B cell (primary cell): ENCODE measurements around the gene TFCP2. TPM values are rescaled to one million over a fixed set of nuclear protein-coding genes. Genes with fewer than 3 reads are reported as not detected.
"Not testable (repeated sequence)": the region's sequence is repeated elsewhere in the genome, so short reads cannot be mapped to it uniquely, and the experiment has no call there.

Experiments
- ATAC-seq: fragments of 200-7000 bp; cut with Tn5 transposase; one replicate; pipeline ENCODE4 v1.10.0; 2021; ENCODE audit warnings: low read depth, mild to moderate bottlenecking, moderate number of reproducible peaks, moderate library complexity
- CTCF ChIA-PET: fragments of 350-600 bp; sonication (Branson Sonifier 250); formaldehyde crosslinking; loops from one replicate; lab custom pipeline; 2021; ENCODE audit warnings: antibody characterized with exemption, inconsistent platforms; lab: Charles Lee
- POLR2A ChIA-PET: fragments of 350-600 bp; sonication (Branson Sonifier 250); formaldehyde crosslinking; loops from one replicate; lab custom pipeline; 2021; ENCODE audit warnings: antibody characterized with exemption; lab: Charles Lee
- DNase-seq: peaks from one replicate; pipeline ENCODE4 v3.0.0; 2013
- H2AFZ ChIP-seq: 2 replicates; pipeline ENCODE4 v1.6.1; 2012; ENCODE audit warnings: mild to moderate bottlenecking, low read depth, low read length; ENCODE audit not compliant: insufficient read depth, poor library complexity, severe bottlenecking
- H3K27ac ChIP-seq, 2 donors: 1 replicate in 1 of 2; 2 replicates in 1 of 2; pipeline ENCODE4 v1.5.1; 2012 to 2013; ENCODE audit warnings: low read length in 2 of 2, mild to moderate bottlenecking in 2 of 2, moderate library complexity in 1 of 2
- H3K27me3 ChIP-seq, 4 experiments: fragments of 200-600 bp in 1 of 4; sonication (generic) in 1 of 4; replicated peaks in 1 of 4; 1 replicate in 2 of 4; 2 replicates in 2 of 4; pipeline versions ENCODE4 v1.6.1 to v1.7.0; 2013 to 2016; ENCODE audit warnings: low read length in 3 of 4, mild to moderate bottlenecking in 2 of 4, mixed read lengths in 1 of 4, moderate library complexity in 1 of 4; ENCODE audit not compliant: insufficient read depth in 4 of 4, control insufficient read depth in 3 of 4; ENCODE audit errors: control extremely low read depth in 1 of 4
- H3K36me3 ChIP-seq, 2 experiments: replicated peaks in 1 of 2; 1 replicate in 1 of 2; 2 replicates in 1 of 2; pipeline versions ENCODE4 v1.6.1 to v1.7.1; 2013; ENCODE audit warnings: low read length in 1 of 2; ENCODE audit not compliant: insufficient read depth in 2 of 2, control insufficient read depth in 1 of 2; ENCODE audit errors: control extremely low read depth in 1 of 2, extremely low read depth in 1 of 2
- H3K4me1 ChIP-seq, 2 donors: fragments of 200-600 bp in 1 of 2; sonication (generic) in 1 of 2; 1 replicate in 1 of 2; 2 replicates in 1 of 2; pipeline versions ENCODE4 v1.5.1 to v1.6.1; 2013 to 2017; ENCODE audit warnings: low read length in 2 of 2; ENCODE audit not compliant: control insufficient read depth in 2 of 2, insufficient read depth in 2 of 2
- H3K4me2 ChIP-seq: replicated peaks from 2 replicates; pipeline ENCODE3; 2012; ENCODE audit warnings: mild to moderate bottlenecking, low read depth, low read length; ENCODE audit not compliant: poor library complexity, severe bottlenecking
- H3K4me3 ChIP-seq, 5 experiments: fragments of 200-600 bp in 1 of 5; sonication (generic) in 1 of 5; 1 replicate in 3 of 5; 2 replicates in 2 of 5; pipeline versions ENCODE4 v1.5.1 to v1.7.0; 2011 to 2016; ENCODE audit warnings: low read length in 4 of 5, mild to moderate bottlenecking in 4 of 5, low read depth in 2 of 5, control low read depth in 1 of 5, moderate library complexity in 1 of 5; ENCODE audit not compliant: insufficient read depth in 1 of 5; ENCODE audit errors: control extremely low read depth in 1 of 5, extremely low read depth in 1 of 5
- H3K79me2 ChIP-seq: fragments of 200-600 bp; sonication (generic); one replicate; pipeline ENCODE4 v1.6.0; 2016; ENCODE audit warnings: low read length; ENCODE audit not compliant: control insufficient read depth, insufficient read depth
- H3K9ac ChIP-seq: fragments of 200-600 bp; sonication (generic); 2 replicates; pipeline ENCODE4 v1.6.1; 2017; ENCODE audit warnings: mild to moderate bottlenecking, low read length, moderate library complexity
- H3K9me3 ChIP-seq, 3 donors: one replicate each; pipeline versions ENCODE4 v1.6.1 to v1.7.1; 2013; ENCODE audit warnings: low read length in 2 of 3; ENCODE audit not compliant: control insufficient read depth in 2 of 3, insufficient read depth in 1 of 3; ENCODE audit errors: control extremely low read depth in 1 of 3
- H4K20me1 ChIP-seq: 2 replicates; pipeline ENCODE4 v1.6.0; 2012; ENCODE audit warnings: mild to moderate bottlenecking, low read length; ENCODE audit not compliant: insufficient read depth, control insufficient read depth, poor library complexity, severe bottlenecking
- H3K27ac Mint-ChIP-seq: one replicate; pipeline ENCODE4 v1.8.0; 2021; ENCODE audit warnings: mixed read lengths
- H3K27me3 Mint-ChIP-seq: one replicate; pipeline ENCODE4 v1.8.0; 2021; ENCODE audit warnings: mixed read lengths
- H3K4me1 Mint-ChIP-seq: one replicate; pipeline ENCODE4 v1.8.0; 2021; ENCODE audit warnings: mixed read lengths
- H3K4me3 Mint-ChIP-seq: one replicate; pipeline ENCODE4 v1.8.0; 2021; ENCODE audit warnings: mixed read lengths
- H3K9me3 Mint-ChIP-seq: one replicate; pipeline ENCODE4 v1.8.0; 2022; ENCODE audit warnings: mixed read lengths; ENCODE audit not compliant: insufficient read depth
- CTCF ChIP-seq: fragments of 200-600 bp; IDR thresholded peaks from one replicate; pipeline ENCODE4 v1.8.0; 2022; ENCODE audit warnings: antibody characterized with exemption, mild to moderate bottlenecking
- EZH2 ChIP-seq: IDR thresholded peaks from 2 replicates; pipeline ENCODE4 v1.6.1; 2012; ENCODE audit warnings: borderline replicate concordance, low read depth, mild to moderate bottlenecking, moderate library complexity, low read length; ENCODE audit not compliant: insufficient read depth, poor library complexity, severe bottlenecking
- WGBS: methylation state at CpG from one replicate; pipeline ENCODE4 v1.1.5; 2013; ENCODE audit warnings: missing lambda C conversion rate; ENCODE audit not compliant: insufficient coverage; 5-methylcytosine and 5-hydroxymethylcytosine counted together
- intact Hi-C: fragments of 100-400 bp; cut with micrococcal nuclease; formaldehyde crosslinking; loops from one replicate; pipeline ENCODE4 v1.10.0; 2022
- polyA plus RNA-seq: library from polyadenylated mRNA; depleted of rRNA; stranded (reverse); fragments of >200 nt; gene quantifications from 2 replicates; pipeline ENCODE4 v1.2.3, GENCODE V29; 2012
- total RNA-seq, 2 donors: library from RNA; stranded (reverse); fragments of 120-200 nt in 1 of 2; gene quantifications; 1 replicate in 1 of 2; 2 replicates in 1 of 2; pipeline versions ENCODE4 v1.2.3 to v1.2.4, GENCODE V29; 2013 to 2022

Gene TFCP2
- total and polyA plus RNA-seq, 2 donors (not counting 1 experiment from before 2014, with no cell fraction given), result 12.1 to 38.8 TPM

DNA sequence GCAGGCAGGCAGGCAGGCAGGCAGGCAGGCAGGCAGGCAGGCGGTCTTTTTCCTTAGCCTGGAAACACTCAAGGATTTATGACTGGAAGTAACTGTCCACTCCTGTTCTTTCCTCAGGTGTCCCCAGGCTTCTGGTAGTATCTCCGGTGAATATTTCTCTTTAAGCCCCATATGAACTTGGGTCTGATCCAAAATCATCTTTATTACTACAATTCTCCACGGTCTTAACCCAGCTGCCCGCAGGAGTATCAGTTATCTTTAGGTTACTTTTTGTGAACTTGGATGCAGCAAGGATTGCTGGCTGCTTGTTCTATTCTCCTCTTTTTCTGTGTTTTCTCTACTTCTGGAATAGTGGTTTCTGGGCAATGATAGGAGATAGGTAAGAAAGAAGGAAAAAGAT is 92.8 kb downstream of the TFCP2 start:
- H3K36me3 ChIP-seq, result peaks cover 2% of the 10 kb centered on the region in 2 experiments
- no peak overlapping the region for H2AFZ ChIP-seq
- peaks cover 9 to 17% of the 10 kb centered on the region in 2 donors for H3K4me1 ChIP-seq
- no peak overlapping the region for H3K4me2 ChIP-seq
- H3K27ac Mint-ChIP-seq, result no peak overlapping the region
- H3K79me2 ChIP-seq, result peaks cover 43% of the 10 kb centered on the region
- peaks cover 24% of the 10 kb centered on the region for H3K4me1 Mint-ChIP-seq
- H3K9me3 Mint-ChIP-seq, result no peaks in the 10 kb centered on the region
- no peak for DNase-seq
- no peaks in the 10 kb centered on the region for H3K9me3 ChIP-seq
- H3K4me3 Mint-ChIP-seq, result no peak overlapping the region
- H3K27me3 Mint-ChIP-seq, result no peaks in the 10 kb centered on the region
- ChIA-PET CTCF (interaction anchor here (0.7 to 0.8 kb wide), 2 partner anchors 36 to 94 kb away, joined by 3 to 4 read pairs; no protein-coding TSS in a partner anchor), POLR2A (interaction anchor here (0.6 kb wide), 1 partner anchor 20 kb away, joined by 4 read pairs; no protein-coding TSS in a partner anchor)
- WGBS, result 100% methylated on average over 1 of the region's 4 CpGs
- H3K27ac ChIP-seq, result no peak overlapping the region
- H4K20me1 ChIP-seq, result no peaks in the 10 kb centered on the region
- no peak overlapping the region for H3K4me3 ChIP-seq
- intact Hi-C loops, result no loop called here
- TF ChIP-seq CTCF (no peak), EZH2 (no peak)
- no peak for ATAC-seq
- H3K9ac ChIP-seq, result no peak overlapping the region
- no peaks in the 10 kb centered on the region for H3K27me3 ChIP-seq

- H3K9me3 ChIP-seq, H3K4me3 Mint-ChIP-seq, H3K27me3 Mint-ChIP-seq, H3K27ac ChIP-seq, H3K36me3 ChIP-seq, H3K4me3 ChIP-seq, POLR2A ChIA-PET, H4K20me1 ChIP-seq, H3K4me2 ChIP-seq, H3K27ac Mint-ChIP-seq, H3K27me3 ChIP-seq, DNase-seq, CTCF ChIA-PET, intact Hi-C loops, ATAC-seq, H2AFZ ChIP-seq, H3K9ac ChIP-seq, H3K9me3 Mint-ChIP-seq: not testable (repeated sequence)
- WGBS, result no CpG with 5 or more reads among the region's 6 CpGs
- Histone ChIP-seq H3K79me2 (peaks cover 43% of the 10 kb centered on the region), H3K4me1 (peaks cover 9 to 16% of the 10 kb centered on the region in 2 donors)
- peaks cover 21% of the 10 kb centered on the region for H3K4me1 Mint-ChIP-seq
These were observed 94.1 kb downstream of the TFCP2 start for GRCh38 chr12:51078866-51079265.

DNA sequence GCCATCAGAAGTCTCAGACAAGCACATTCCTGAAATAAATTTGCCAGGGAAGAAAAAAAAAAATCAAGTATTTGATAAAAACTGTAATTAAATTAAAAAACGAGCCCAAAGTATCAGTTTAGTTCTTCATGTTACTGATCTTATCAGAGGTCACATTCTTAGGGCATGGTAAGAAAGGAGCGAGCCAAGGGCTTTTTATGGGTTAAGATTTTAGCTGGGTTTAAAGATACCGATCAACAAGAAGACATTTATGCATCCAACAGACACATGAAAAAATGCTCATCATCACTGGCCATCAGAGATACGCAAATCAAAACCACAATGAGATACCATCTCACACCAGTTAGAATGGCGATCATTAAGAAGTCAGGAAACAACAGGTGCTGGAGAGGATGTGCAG is 94.6 kb downstream of the TFCP2 start:
- H3K27me3 ChIP-seq, H2AFZ ChIP-seq, H4K20me1 ChIP-seq, DNase-seq, H3K9me3 ChIP-seq, H3K9ac ChIP-seq, POLR2A ChIA-PET, H3K27ac ChIP-seq, H3K9me3 Mint-ChIP-seq, H3K4me3 ChIP-seq, intact Hi-C loops, ATAC-seq, H3K4me3 Mint-ChIP-seq, H3K27ac Mint-ChIP-seq, H3K4me2 ChIP-seq, H3K27me3 Mint-ChIP-seq, H3K36me3 ChIP-seq: not testable (repeated sequence)
- CTCF ChIA-PET, result interaction anchor here (0.9 kb wide), 1 partner anchor 32 kb away, joined by 3 read pairs; no protein-coding TSS in a partner anchor
- 100% methylated on average over 1 of the region's 5 CpGs for WGBS
- Histone ChIP-seq H3K79me2 (peaks cover 43% of the 10 kb centered on the region), H3K4me1 (peaks cover 9 to 13% of the 10 kb centered on the region in 2 donors)
- peaks cover 16% of the 10 kb centered on the region for H3K4me1 Mint-ChIP-seq
